ENCODE measurements around the gene STX16. TPM values are rescaled to one million over a fixed set of nuclear protein-coding genes. Genes with fewer than 3 reads are reported as not detected.

The STX16 gene
- total and polyA plus RNA-seq, 7 donors, result 14.6 to 126 (median 43.8) TPM

DNA sequence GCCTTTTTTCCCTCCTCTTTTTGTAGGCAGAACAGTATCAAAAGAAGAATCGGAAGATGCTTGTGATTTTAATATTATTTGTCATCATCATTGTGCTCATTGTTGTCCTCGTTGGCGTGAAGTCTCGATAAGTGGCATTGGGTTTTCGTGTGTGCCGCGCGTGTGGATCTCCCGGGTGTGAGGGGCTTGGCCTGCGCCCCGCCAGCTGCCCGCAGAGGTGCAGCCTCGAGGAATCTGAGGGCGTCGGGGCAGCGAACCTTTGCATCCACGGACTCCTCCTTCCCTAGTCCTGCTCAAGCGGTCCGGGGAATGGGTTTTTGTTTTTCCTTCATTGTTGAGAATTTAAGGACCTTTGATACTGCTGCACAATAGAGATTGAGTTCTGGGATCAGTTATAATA, 25.1 kb downstream of the STX16 start:
- Histone ChIP-seq H3K4me1 (no peaks in the 10 kb centered on the region), H3K9me3 (no peaks in the 10 kb centered on the region), H3K36me3 (peaks cover 5 to 90% (median 48%) of the 10 kb centered on the region in 4 donors), H3K27ac (no peak overlapping the region), H3K27me3 (no peaks in the 10 kb centered on the region), H3K4me3 (no peak overlapping the region)
- 97% methylated on average over 19 of the region's 19 CpGs for WGBS, 2 donors
- TF ChIP-seq, protein P1, sequence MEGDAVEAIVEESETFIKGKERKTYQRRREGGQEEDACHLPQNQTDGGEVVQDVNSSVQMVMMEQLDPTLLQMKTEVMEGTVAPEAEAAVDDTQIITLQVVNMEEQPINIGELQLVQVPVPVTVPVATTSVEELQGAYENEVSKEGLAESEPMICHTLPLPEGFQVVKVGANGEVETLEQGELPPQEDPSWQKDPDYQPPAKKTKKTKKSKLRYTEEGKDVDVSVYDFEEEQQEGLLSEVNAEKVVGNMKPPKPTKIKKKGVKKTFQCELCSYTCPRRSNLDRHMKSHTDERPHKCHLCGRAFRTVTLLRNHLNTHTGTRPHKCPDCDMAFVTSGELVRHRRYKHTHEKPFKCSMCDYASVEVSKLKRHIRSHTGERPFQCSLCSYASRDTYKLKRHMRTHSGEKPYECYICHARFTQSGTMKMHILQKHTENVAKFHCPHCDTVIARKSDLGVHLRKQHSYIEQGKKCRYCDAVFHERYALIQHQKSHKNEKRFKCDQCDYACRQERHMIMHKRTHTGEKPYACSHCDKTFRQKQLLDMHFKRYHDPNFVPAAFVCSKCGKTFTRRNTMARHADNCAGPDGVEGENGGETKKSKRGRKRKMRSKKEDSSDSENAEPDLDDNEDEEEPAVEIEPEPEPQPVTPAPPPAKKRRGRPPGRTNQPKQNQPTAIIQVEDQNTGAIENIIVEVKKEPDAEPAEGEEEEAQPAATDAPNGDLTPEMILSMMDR (IDR thresholded peaks at IDR 0.05), result no peak
- no peak for TF ChIP-seq POLR2AphosphoS5 (IDR thresholded peaks at IDR 0.05)
- TF ChIP-seq EP300 (IDR thresholded peaks at IDR 0.05), result no peak
- TF ChIP-seq POLR2A (IDR thresholded peaks at IDR 0.05), result no peak
- intact Hi-C loops (cut with DNase I), result no loop called here
- DNase-seq, result no peak

DNA sequence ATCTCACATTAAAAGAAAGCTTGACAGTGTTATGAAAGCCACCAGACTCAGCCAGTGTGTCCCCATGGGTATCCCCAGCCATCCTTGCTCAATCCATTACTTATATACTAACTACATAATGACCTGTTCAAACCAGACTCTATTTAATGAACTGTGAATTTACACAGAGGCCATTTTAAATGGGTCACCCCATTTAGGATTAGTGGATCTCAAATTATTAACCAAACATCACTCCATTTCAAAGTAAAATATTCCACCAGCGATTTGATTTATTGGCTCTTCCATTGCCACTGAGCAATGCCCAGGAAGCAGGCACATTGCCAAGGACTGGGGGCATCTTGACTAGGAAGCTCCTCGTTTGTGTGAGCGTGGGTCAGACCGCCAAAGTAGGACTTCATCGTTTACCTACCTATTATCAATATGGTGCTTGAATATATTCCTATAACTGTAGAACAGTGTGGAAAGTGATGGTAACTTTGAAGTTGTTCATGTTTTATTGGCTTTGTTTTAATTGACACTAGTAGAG, 26.1 kb downstream of the STX16 start:
- no peak for DNase-seq
- TF ChIP-seq POLR2A (IDR thresholded peaks at IDR 0.05) (no peak), POLR2AphosphoS5 (IDR thresholded peaks at IDR 0.05) (no peak), EP300 (IDR thresholded peaks at IDR 0.05) (no peak)
- TF ChIP-seq, protein P1 (IDR thresholded peaks at IDR 0.05), result no peak
- WGBS, 2 donors, result 93 to 94% methylated on average over 5 of the region's 5 CpGs

GRCh38 chr20:58677808-58678207, 26.7 kb downstream of the STX16 start:
- Histone ChIP-seq H3K27me3 (no peaks in the 10 kb centered on the region), H3K9me3 (no peaks in the 10 kb centered on the region), H3K27ac (no peak overlapping the region), H3K36me3 (peaks cover 5 to 74% (median 43%) of the 10 kb centered on the region in 4 donors), H3K4me3 (no peak overlapping the region), H3K4me1 (no peaks in the 10 kb centered on the region)
- intact Hi-C loops (cut with DNase I), result no loop called here
- 96 to 98% methylated on average over 5 of the region's 5 CpGs for WGBS, 2 donors
- no peak for TF ChIP-seq EP300 (IDR thresholded peaks at IDR 0.05)
- TF ChIP-seq, protein P1 (IDR thresholded peaks at IDR 0.05), result no peak
- TF ChIP-seq POLR2AphosphoS5 (IDR thresholded peaks at IDR 0.05), result no peak
- TF ChIP-seq POLR2A (IDR thresholded peaks at IDR 0.05), result no peak
- no peak for DNase-seq

More for the DNA sequence above, 26.1 kb downstream of the STX16 start:
- Histone ChIP-seq H3K4me3 (no peak overlapping the region), H3K27ac (no peak overlapping the region), H3K27me3 (no peaks in the 10 kb centered on the region), H3K36me3 (peaks cover 5 to 81% (median 45%) of the 10 kb centered on the region in 4 donors), H3K4me1 (no peaks in the 10 kb centered on the region), H3K9me3 (no peaks in the 10 kb centered on the region)
- intact Hi-C loops (cut with DNase I), result no loop called here

DNA sequence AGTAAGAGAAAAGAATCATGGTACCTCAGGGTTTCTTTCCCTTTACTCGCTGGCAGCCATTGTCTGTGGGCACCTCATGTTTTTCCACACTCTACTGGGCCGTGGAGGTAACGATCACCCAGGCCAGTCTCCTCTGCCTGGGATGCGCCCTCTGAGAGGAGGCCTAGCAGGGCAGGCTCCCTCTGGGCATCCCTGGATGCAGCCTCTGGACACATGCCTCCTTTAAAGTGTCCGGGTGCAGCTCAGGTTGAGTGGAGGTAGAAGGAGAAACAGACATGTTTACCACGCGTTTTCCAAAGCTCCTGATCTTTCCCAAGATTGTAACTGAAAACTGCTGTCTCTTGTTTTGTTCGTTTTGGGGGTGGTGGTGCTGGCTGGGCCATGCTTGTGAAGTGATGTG, 27.7 kb downstream of the STX16 start:
- no peak overlapping the region for H3K27ac ChIP-seq
- H3K36me3 ChIP-seq, result peaks cover 5 to 69% (median 34%) of the 10 kb centered on the region in 4 donors
- no peak for DNase-seq
- no peak for TF ChIP-seq POLR2AphosphoS5 (IDR thresholded peaks at IDR 0.05)
- WGBS, 2 donors, result 91 to 92% methylated on average over 8 of the region's 8 CpGs
- no peaks in the 10 kb centered on the region for H3K27me3 ChIP-seq
- H3K4me1 ChIP-seq, result no peaks in the 10 kb centered on the region
- H3K9me3 ChIP-seq, result no peaks in the 10 kb centered on the region
- intact Hi-C loops (cut with DNase I), result no loop called here
- H3K4me3 ChIP-seq, result no peak overlapping the region

GRCh38 chr20:58682656-58683531, 31.8 kb downstream of the STX16 start:
- TF ChIP-seq POLR2AphosphoS5 (IDR thresholded peaks at IDR 0.05), result no peak
- peaks cover 0 to 35% (median 7%) of the 10 kb centered on the region in 4 donors for H3K36me3 ChIP-seq
- H3K4me3 ChIP-seq, result no peak overlapping the region
- no peaks in the 10 kb centered on the region for H3K4me1 ChIP-seq
- no peaks in the 10 kb centered on the region for H3K9me3 ChIP-seq
- intact Hi-C loops (cut with DNase I), result no loop called here
- no peak overlapping the region for H3K27ac ChIP-seq
- no peaks in the 10 kb centered on the region for H3K27me3 ChIP-seq
- WGBS, 2 donors, result 87 to 92% methylated on average over 11 of the region's 11 CpGs
- no peak for DNase-seq

Measured in sigmoid colon (tissue), 7 donors.